NCI-H1930 (cell line): ENCODE results near the gene DNAJB13.

Experiments
- DNase-seq, 2 experiments: peaks; one replicate each; lab custom pipeline; 2025; lab: John Stamatoyannopoulos, UW

DNAJB13 gene

DNA sequence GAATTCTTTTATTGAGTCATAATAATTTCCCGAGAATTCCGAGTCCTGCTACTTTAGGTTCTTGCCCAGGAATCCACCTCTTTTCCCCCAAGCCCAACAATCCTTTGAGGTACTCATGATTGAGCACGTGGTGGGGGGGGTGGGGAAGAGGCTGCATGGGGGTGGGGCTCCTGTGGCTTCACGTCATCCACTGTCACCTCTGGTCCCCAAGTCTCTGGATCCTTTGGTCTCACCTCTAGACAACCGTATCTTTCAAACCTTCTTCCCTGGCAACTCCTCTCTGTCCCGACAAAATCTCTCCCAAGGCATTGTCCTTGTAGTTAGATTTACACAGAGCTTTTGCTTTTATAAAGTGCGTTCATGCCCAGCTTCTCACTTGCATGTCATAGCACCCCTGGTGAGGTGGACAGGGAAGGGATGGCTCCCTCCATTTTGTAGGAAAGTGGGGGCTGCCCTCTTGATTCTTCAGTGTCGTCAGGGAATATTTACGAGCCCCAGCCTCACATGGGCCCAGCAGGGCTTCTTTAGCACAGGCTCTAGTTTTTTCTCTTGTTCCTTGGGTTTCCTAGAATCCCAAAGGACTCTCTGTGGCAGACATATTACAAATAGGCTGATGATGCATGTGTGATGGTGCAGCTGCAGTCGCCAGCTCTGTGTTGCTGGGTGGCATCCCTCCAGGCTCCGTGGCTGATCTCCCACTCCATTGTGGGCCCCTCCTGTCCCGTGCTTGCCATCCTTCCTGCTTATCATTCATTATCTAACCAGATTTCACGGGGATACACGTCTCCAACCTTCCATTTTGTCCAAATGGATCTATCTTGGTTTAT is 49.7 kb downstream of the DNAJB13 start:
- DNase-seq, result no peak

DNA sequence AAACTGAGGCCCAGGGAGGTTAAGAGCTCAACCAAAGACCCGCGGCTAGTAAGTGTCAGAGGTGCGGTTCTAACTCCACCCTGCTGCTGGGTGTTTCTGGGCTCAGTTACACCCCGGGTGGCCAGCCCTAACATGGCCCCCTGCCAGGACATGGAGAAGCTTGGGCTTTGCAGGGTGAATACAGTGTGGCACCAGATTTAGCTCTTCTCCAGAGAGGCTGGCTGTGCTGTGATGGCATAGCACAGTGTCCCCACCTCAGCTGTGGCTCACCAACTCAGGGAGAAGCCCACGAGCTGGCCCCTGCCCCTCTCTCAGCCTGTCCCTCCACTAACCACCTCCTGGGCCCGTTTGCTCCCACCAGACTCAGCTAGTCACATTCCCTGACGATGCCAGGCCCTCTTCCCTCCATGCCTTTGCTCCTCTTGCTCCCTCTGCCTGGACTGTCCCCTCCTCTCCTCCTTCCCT is 51.0 kb downstream of the DNAJB13 start:
- no peak for DNase-seq

- DNase-seq, result no peak
These were observed 52.0 kb downstream of the DNAJB13 start for GRCh38 chr11:74002832-74003231.

- no peak for DNase-seq
These were observed 53.3 kb downstream of the DNAJB13 start for GRCh38 chr11:74004046-74004695.

DNA sequence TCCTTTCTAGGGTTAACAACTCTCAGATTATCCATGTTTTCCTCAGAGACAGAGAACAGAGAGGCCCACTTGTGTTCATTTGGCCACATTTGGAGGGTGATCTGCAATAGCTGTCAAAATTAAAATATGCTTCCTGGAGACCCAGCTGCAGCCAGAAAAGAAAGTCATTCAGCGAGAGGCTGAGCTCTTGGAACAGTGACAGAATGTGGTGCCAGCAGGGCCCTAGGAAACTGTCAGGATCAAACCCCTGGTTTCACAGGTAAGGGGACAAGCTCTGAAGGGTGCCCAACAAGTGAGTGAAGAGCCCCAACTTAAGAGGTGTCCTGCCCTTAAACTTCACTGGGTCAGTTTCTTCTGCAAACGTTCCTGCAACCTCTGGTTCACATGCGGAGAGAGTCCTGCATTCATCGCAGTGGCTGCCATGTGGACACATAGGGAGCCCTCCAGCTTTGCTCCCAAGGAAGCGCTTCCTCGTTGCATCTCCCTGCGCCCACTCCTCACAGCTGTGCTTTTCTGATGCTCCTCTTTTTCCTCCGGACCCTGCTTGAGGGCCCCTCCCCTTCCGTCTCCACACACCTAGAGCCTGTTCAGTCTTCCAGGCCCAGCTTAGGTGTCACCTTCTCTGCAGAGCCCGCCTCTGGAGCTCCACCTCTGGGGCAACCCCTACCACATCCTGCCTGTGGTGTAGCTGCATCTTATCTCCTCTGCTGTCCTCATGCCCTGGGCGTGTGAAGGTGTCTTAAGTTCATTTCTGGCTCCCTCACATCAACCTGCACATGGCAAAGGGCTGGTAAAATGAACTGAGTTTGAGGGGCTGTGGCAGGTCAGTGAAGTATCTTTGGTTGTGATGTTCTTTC is 54.2 kb downstream of the DNAJB13 start:
- no peak for DNase-seq

GRCh38 chr11:74005721-74006517 is 55.1 kb downstream of the DNAJB13 start:
- DNase-seq, result no peak

DNA sequence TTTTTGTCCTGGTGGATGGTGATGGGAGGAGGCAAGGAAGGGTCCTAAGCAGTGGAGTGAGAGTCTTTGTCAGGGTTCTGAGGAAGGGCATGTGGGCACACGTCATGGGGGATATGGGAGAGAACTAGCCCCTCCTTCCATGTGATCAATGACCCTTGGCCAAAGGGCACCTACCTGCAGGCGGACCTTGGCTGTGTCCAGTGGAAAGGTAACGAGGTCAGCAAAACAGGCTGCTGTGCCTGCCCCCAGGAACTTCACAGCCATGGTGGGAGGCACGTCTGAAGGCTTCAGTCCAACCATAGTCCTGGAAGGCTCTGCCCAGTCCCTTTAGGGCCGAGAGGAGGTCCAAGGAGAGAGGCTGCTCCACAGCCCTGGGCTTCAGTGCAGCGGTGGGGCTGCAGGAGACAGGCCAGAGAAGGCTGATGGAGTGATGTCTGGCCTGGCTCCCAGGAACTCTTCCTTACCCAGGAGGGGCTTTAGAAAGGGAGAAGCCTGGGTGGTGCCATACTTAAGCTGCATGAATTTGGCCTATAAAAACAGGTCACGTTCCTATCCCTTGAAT is 56.0 kb downstream of the DNAJB13 start:
- no peak for DNase-seq

DNA sequence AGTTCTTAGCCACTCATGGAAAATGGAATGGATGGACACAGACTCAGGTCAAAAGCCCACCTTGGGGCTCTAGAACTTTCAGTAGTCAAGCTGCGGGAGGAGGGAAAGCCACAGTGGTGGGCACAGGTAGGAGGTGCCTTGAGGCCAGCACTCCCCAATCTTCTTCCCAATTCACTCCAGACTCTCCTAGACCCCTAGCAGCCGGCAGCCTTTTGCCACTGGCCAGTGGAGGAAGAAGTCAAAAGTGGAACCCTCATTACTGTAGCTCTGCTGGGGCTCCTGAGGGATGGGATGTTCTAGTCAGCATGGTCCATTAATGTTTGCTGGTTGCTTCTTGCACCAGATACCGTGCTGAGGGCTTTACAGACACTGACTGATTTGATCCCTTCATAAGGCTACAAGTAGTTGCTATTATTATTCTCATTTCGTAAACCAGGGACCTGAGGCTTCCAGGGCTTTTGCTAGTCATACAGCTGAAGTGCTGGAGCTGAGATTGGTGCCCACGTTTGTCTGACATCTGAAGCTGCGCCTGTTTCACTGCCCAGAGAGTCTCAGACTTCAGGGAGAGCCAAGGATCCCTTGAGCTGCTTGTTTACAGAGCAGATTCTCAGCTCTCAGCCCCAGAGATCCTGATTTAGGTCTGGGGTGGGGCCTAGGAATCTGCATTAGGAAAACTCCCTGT is 57.0 kb downstream of the DNAJB13 start:
- no peak for DNase-seq

GRCh38 chr11:74008373-74009229 is 57.8 kb downstream of the DNAJB13 start, which contains the start of gene UCP3:
UCP3 (minus strand) TSS chr11:74009085; CDS start chr11:74007042, 2,043 bp downstream.
- DNase-seq, result no peak

DNA sequence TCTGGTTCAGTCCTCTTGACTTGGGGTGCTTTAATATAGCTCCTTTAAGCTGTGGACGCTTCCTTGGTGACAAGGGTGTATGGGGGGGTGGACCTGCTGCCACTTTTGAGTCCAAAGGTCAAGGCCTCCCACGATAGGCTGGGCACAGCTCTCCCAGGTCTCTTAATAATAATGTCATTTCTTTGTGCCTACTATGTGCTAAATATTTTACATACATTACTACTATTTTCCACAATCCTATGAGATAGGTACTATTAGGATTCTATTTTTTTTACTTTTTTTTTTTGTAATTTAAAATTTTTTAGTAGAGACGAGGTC is 58.4 kb downstream of the DNAJB13 start:
- DNase-seq, result no peak

GRCh38 chr11:74009675-74010305 is 59.0 kb downstream of the DNAJB13 start:
- DNase-seq, result no peak

- DNase-seq, result no peak
These were observed 59.8 kb downstream of the DNAJB13 start for GRCh38 chr11:74010306-74011300.

DNA sequence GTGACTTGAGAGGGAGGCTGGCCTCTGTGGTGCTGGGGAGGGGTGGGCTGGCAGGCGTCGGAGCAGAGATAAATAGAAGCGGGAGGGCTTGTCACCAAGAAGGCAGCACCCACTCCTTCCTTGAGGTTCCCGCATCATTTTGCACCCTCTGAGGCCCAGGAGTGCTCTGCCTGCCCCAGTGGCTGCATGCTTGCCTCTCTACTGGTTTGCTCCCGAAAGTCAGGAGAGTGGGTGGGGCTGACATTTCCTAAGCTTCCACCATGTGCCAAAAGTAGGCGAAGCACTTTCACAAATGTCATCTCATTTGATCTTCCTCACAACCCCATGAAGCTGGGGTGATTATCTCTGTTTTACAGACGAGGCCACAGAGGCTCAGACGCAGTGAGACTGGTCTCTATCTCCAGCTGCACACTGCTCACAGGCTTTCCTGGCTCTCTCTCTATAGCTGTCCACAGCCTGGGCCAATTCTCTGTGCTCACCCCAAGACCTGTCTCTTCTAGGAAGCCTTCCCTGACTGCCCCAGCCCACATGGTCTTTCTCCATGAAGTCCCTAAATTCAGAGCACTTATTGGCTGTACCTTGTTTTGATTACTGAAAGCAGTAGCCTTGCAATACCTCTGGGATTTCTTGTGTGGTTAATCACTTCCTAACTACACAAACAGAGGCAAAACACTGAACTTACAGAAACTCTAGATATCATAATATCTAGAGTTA is 60.7 kb downstream of the DNAJB13 start:
- no peak for DNase-seq

- no peak for DNase-seq
These were observed 61.4 kb downstream of the DNAJB13 start for GRCh38 chr11:74012074-74012809.

- DNase-seq, result no peak
These were observed 62.3 kb downstream of the DNAJB13 start for GRCh38 chr11:74013141-74013540.

GRCh38 chr11:74014880-74015279 is 64.1 kb downstream of the DNAJB13 start:
- DNase-seq, result no peak
